Tibial artery (tissue), 4 donors: ENCODE measurements around the gene ZGLP1.

Experiments
- DNase-seq, 2 donors: peaks; one replicate each; pipeline ENCODE4 v3.0.0-alpha.2; 2019
- H3K27ac ChIP-seq, 2 donors: fragments of 200-600 bp; sonication (generic) in 1 of 2; 1 replicate in 1 of 2; 2 replicates in 1 of 2; pipeline ENCODE4 v1.5.1; 2018 to 2019; ENCODE audit warnings: mild to moderate bottlenecking in 1 of 2
- H3K27me3 ChIP-seq, 2 donors: fragments of 200-600 bp; sonication (generic) in 1 of 2; one replicate each; pipeline versions ENCODE4 v1.5.1 to v1.6.0; 2016 to 2019
- H3K36me3 ChIP-seq, 3 donors: fragments of 200-600 bp; sonication (generic) in 2 of 3; one replicate each; pipeline ENCODE4 v1.5.1; 2016 to 2019; ENCODE audit warnings: mild to moderate bottlenecking in 2 of 3
- H3K4me1 ChIP-seq, 4 donors: fragments of 200-600 bp; sonication (generic) in 2 of 4; 1 replicate in 3 of 4; 2 replicates in 1 of 4; pipeline ENCODE4 v1.5.1; 2016 to 2019
- H3K4me3 ChIP-seq, 2 donors: fragments of 200-600 bp; sonication (generic) in 1 of 2; 1 replicate in 1 of 2; 2 replicates in 1 of 2; pipeline ENCODE4 v1.5.1; 2018 to 2019; ENCODE audit warnings: mild to moderate bottlenecking in 2 of 2
- H3K9me3 ChIP-seq, 3 donors: fragments of 200-600 bp; sonication (generic) in 1 of 3; one replicate each; pipeline ENCODE4 v1.5.1; 2016 to 2019
- intact Hi-C: fragments of 100-400 bp; cut with DNase I; formaldehyde crosslinking; loops from one replicate; pipeline ENCODE4 v1.15.0; 2023; ENCODE audit warnings: low total_unique reads
- TF ChIP-seq, protein P1 (sequence below), 2 experiments: fragments of 200-600 bp in 1 of 2; fragments of 450-650 bp in 1 of 2; IDR thresholded peaks; one replicate each; pipeline ENCODE4 v1.5.1; 2017 to 2019; ENCODE audit warnings: antibody characterized with exemption in 2 of 2, mild to moderate bottlenecking in 1 of 2, moderate library complexity in 1 of 2

ZGLP1 gene

DNA sequence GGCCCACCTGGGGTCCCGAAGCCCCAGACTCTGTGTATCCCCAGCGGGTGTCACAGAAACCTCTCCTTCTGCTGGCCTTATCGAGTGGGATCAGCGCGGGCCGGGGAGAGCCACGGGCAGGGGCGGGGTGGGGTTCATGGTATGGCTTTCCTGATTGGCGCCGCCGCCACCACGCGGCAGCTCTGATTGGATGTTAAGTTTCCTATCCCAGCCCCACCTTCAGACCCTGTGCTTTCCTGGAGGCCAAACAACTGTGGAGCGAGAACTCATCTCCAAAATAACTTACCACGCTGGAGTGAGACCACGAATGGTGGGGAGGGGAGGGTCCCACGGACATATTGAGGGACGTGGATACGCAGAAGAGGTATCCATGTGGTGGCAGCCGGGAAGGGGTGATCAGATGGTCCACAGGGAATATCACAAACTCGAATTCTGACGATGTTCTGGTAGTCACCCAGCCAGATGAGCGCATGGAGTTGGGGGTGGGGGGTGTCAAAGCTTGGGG lies 20.9 kb downstream of the ZGLP1 start:
- intact Hi-C loops: no loop called here
- H3K36me3 ChIP-seq: peaks cover 0 to 22% (median 19%) of the 10 kb centered on the region in 3 donors
- TF ChIP-seq, protein P1, sequence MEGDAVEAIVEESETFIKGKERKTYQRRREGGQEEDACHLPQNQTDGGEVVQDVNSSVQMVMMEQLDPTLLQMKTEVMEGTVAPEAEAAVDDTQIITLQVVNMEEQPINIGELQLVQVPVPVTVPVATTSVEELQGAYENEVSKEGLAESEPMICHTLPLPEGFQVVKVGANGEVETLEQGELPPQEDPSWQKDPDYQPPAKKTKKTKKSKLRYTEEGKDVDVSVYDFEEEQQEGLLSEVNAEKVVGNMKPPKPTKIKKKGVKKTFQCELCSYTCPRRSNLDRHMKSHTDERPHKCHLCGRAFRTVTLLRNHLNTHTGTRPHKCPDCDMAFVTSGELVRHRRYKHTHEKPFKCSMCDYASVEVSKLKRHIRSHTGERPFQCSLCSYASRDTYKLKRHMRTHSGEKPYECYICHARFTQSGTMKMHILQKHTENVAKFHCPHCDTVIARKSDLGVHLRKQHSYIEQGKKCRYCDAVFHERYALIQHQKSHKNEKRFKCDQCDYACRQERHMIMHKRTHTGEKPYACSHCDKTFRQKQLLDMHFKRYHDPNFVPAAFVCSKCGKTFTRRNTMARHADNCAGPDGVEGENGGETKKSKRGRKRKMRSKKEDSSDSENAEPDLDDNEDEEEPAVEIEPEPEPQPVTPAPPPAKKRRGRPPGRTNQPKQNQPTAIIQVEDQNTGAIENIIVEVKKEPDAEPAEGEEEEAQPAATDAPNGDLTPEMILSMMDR (IDR thresholded peaks at IDR 0.05): no peak
- no peaks in the 10 kb centered on the region for H3K9me3 ChIP-seq
- DNase-seq: no peak
- H3K4me1 ChIP-seq: peaks cover 0 to 64% (median 55%) of the 10 kb centered on the region in 4 donors
- peaks cover 6 to 91% of the 10 kb centered on the region in 2 donors for H3K27me3 ChIP-seq
- H3K4me3 ChIP-seq: peak overlapping the region in 1 of 2 donors; percentile 40
- no peak overlapping the region for H3K27ac ChIP-seq

DNA sequence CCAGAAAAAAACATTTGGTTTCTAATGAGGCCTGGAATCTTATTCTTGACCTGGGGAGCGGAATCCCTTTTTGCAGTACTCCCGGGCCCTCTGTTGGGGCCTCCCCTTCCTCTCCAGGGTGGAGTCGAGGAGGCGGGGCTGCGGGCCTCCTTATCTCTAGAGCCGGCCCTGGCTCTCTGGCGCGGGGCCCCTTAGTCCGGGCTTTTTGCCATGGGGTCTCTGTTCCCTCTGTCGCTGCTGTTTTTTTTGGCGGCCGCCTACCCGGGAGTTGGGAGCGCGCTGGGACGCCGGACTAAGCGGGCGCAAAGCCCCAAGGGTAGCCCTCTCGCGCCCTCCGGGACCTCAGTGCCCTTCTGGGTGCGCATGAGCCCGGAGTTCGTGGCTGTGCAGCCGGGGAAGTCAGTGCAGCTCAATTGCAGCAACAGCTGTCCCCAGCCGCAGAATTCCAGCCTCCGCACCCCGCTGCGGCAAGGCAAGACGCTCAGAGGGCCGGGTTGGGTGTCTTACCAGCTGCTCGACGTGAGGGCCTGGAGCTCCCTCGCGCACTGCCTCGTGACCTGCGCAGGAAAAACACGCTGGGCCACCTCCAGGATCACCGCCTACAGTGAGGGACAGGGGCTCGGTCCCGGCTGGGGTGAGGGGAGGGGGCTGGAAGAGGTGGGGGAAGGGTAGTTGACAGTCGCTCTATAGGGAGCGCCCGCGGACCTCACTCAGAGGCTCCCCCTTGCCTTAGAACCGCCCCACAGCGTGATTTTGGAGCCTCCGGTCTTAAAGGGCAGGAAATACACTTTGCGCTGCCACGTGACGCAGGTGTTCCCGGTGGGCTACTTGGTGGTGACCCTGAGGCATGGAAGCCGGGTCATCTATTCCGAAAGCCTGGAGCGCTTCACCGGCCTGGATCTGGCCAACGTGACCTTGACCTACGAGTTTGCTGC lies 22.5 kb downstream of the ZGLP1 start, which contains the start of gene ICAM4:
Gene ICAM4, plus strand, starts transcription at position 153 of the 935 bp plus-strand sequence. Its CDS starts 58 bp downstream, at position 211.
- peaks cover 0 to 50% (median 46%) of the 10 kb centered on the region in 4 donors for H3K4me1 ChIP-seq
- no peaks in the 10 kb centered on the region for H3K9me3 ChIP-seq
- DNase-seq: peak in 1 of 2 donors; percentile 54
- peaks cover 6 to 77% of the 10 kb centered on the region in 2 donors for H3K27me3 ChIP-seq
- H3K27ac ChIP-seq: no peak within 1 kb of the TSS
- peaks cover 0 to 23% (median 21%) of the 10 kb centered on the region in 3 donors for H3K36me3 ChIP-seq
- H3K4me3 ChIP-seq: peak within 1 kb of the TSS in 1 of 2 donors; percentile 27
- intact Hi-C loops: no loop called here
- TF ChIP-seq, protein P1 (IDR thresholded peaks at IDR 0.05): no peak

DNA sequence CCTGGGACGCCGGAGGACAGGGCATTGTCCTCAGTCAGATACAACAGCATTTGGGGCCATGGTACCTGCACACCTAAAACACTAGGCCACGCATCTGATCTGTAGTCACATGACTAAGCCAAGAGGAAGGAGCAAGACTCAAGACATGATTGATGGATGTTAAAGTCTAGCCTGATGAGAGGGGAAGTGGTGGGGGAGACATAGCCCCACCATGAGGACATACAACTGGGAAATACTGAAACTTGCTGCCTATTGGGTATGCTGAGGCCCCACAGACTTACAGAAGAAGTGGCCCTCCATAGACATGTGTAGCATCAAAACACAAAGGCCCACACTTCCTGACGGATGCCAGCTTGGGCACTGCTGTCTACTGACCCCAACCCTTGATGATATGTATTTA lies 24.2 kb downstream of the ZGLP1 start:
- Histone ChIP-seq H3K9me3 (no peaks in the 10 kb centered on the region), H3K4me3 (no peak overlapping the region), H3K27me3 (peaks cover 6 to 60% of the 10 kb centered on the region in 2 donors), H3K4me1 (peaks cover 0 to 34% (median 29%) of the 10 kb centered on the region in 4 donors), H3K27ac (no peak overlapping the region), H3K36me3 (peaks cover 0 to 23% (median 21%) of the 10 kb centered on the region in 3 donors)
- intact Hi-C loops: no loop called here
- DNase-seq: no peak
- TF ChIP-seq, protein P1 (IDR thresholded peaks at IDR 0.05): no peak

DNA sequence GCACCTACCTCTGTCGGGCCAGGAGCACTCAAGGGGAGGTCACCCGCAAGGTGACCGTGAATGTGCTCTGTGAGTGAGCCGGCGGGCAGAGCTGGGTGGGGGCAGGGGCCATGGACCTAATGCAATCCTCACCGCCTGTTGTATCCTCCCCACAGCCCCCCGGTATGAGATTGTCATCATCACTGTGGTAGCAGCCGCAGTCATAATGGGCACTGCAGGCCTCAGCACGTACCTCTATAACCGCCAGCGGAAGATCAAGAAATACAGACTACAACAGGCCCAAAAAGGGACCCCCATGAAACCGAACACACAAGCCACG lies 24.7 kb downstream of the ZGLP1 start:
- Histone ChIP-seq H3K4me1 (peaks cover 0 to 29% (median 24%) of the 10 kb centered on the region in 4 donors), H3K27me3 (peaks cover 6 to 55% of the 10 kb centered on the region in 2 donors), H3K27ac (no peak overlapping the region), H3K36me3 (peaks cover 0 to 23% (median 21%) of the 10 kb centered on the region in 3 donors), H3K4me3 (no peak overlapping the region), H3K9me3 (no peaks in the 10 kb centered on the region)
- TF ChIP-seq, protein P1 (IDR thresholded peaks at IDR 0.05): no peak
- no peak for DNase-seq
- intact Hi-C loops: no loop called here

DNA sequence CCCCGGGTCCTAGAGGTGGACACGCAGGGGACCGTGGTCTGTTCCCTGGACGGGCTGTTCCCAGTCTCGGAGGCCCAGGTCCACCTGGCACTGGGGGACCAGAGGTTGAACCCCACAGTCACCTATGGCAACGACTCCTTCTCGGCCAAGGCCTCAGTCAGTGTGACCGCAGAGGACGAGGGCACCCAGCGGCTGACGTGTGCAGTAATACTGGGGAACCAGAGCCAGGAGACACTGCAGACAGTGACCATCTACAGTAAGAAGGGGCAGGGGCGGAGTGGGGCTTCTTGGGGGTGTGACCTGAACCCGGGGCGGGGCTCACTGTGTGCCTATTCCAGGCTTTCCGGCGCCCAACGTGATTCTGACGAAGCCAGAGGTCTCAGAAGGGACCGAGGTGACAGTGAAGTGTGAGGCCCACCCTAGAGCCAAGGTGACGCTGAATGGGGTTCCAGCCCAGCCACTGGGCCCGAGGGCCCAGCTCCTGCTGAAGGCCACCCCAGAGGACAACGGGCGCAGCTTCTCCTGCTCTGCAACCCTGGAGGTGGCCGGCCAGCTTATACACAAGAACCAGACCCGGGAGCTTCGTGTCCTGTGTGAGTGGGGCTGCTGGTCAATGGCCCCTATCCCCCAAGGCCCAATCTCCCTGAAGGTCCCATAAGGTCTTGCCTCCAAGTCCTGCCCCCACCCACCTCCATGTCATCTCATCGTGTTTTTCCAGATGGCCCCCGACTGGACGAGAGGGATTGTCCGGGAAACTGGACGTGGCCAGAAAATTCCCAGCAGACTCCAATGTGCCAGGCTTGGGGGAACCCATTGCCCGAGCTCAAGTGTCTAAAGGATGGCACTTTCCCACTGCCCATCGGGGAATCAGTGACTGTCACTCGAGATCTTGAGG lies 25.3 kb downstream of the ZGLP1 start:
- Histone ChIP-seq H3K27me3 (peaks cover 5 to 51% of the 10 kb centered on the region in 2 donors), H3K4me3 (no peak overlapping the region), H3K4me1 (peaks cover 0 to 23% (median 18%) of the 10 kb centered on the region in 4 donors), H3K9me3 (no peaks in the 10 kb centered on the region), H3K27ac (no peak overlapping the region), H3K36me3 (peaks cover 0 to 23% (median 21%) of the 10 kb centered on the region in 3 donors)
- TF ChIP-seq, protein P1 (IDR thresholded peaks at IDR 0.05): no peak
- DNase-seq: no peak
- intact Hi-C loops: no loop called here
